Pons (tissue), 1 donor: ENCODE data around the gene S100B.

Experiments used
- DNase-seq: peaks from one replicate; pipeline ENCODE4 v3.0.0-alpha.2; 2016; ENCODE audit warnings: low spot score

The S100B gene

DNA sequence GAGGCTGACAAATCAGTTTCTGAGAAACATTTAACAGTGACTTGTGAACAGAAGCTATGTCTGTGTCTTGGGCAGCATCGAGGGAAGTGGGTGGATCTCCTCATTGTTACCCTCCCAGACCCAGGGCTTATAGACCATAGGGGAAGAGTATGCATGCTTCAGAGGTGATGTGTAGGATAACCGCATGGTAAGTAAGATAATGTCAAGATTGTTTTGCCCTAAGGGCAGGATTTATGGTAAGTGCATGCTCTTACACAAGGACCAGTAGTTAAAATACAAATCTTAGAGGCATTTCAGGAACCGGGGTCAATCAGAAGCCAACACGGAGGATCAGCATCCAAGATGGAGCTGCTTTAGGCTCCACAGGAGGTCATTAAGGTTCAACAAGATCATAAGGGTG is 22.8 kb upstream of the S100B start:
- DNase-seq = no peak

DNA sequence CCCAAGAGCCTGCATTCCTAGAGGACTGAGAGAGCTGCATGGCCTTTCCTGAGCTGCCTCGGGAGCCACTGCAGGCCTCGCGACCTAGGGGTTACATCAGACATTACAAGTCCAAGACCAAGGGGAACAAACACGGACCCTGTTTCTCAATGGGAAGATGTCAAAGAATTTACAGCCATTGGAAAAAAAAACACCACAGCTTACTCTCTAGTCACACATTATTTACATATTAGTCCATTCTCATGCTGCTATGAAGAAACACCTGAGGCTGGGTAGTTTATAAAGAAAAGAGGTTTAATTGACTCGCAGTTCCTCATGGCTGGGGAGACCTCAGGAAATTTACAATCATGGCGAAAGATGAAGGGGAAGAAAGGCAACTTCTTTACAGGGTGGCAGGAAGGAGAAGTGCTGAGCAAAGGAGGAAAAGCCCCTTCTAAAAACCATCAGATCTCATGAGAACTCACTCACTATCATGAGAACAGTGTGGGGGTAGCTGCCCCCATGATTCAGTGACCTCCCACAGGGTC is 22.2 kb upstream of the S100B start:
- no peak for DNase-seq

DNA sequence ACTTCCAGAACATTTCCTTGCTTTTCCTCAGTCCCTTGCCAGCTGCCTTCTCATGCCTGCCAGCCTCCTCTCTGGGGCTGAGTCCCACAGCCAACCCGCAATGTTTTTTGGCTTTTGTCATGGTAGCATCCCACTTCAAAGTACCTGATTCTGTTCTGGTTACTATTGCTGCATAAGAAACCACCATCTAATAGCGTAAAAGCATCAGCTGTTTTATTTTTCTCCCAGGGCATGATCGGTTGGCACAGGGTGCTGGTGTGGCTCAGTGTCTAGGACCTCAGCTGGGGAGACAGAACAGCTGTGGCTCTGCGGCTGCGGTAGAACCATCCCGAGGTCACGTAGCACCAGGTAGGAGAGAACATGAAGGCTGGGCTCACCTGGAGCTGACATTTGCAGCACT is 21.7 kb upstream of the S100B start:
- no peak for DNase-seq

DNA sequence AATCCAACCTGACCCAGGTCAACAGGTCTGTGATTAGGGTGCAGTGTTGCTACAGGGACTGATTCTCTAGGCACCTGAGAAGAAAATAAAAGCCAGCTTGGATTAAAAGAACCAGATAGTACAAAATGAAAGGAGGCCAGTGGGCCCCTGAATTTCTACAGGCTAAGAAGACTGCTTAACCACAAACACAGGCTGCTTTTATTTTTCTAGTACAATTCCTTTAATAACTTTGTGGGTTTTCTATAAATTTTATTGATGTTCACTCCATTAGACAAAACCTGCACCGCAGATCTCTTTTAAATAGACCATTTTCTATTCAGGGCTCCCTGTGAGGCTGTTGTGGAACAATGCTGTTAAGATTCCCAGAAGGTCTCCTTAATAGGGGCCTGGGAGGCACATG is 20.9 kb upstream of the S100B start:
- DNase-seq = no peak

DNA sequence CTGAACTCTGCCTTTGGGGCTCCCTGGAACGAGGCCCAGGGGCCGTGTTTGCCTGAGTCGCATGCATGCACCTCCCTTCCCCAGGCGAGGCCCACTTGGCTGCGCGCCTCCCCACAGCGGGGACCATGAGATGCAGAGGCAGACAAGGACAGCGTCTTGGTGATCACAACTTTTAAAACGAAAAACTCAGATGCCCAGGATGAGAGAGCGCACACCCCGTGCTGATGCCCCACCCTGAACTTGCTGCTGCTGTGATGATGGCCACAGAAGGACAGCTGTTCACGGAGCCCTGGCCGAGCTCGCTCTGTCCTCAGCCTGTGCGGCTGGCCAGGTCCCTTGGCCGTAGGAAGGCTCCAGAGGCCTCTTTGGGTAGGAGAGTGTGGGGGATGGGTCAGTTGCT is 19.2 kb upstream of the S100B start:
- DNase-seq = peak; percentile 52

DNA sequence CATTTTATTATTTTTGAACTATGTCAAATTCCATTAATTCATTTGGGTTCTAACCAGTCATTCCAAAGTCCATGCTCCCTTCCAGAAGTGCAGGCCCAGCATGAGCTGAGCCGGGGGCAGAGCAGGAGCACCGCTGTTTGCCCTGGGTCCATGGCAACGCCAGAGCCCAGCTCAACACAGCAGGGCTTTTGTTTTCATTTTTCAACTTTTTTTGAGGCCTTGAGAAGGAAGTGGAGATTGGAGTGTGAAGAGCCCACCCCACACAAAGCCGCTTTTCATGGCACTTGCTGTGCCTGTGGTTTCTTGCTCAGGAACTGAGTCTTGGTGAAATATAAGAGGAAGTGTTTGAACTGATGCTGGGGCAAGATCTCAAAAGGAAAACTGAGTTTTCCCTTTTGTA is 17.3 kb upstream of the S100B start:
- DNase-seq = peak; percentile 97

DNA sequence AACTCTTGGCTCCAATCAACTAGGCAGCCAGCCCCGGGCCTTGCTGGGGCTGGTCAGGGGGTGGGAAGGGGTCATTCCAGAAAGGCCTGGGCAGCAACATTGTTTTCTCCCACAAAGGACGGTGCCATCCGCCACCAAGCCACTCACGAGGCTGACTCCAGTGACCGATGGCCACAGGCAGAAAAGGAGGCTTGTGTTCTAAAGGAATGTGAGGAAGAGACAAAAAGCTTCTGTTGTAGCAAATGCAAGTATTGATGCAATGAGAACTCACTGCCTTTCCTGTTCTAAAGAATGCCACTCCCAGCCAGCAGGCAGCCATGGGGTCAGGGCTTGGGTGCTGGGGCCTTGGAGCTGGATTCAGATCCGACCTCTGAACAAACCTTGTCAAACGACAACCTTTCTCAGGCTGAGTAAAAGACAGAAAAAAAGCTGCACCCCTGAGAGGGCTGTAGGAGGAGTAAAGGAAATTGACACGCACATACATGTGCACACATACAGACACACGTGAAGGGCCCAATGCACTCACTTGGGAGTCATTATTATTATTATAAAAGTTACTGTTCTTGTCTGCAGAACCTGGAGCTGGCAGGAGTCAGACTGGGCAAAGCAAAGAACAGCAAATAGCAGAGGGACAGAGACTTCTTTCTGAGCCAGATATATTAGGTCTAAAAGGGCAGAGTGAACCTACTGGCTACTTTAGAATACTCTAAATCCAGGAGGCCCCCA is 16.7 kb upstream of the S100B start:
- peak; percentile 98 for DNase-seq

DNA sequence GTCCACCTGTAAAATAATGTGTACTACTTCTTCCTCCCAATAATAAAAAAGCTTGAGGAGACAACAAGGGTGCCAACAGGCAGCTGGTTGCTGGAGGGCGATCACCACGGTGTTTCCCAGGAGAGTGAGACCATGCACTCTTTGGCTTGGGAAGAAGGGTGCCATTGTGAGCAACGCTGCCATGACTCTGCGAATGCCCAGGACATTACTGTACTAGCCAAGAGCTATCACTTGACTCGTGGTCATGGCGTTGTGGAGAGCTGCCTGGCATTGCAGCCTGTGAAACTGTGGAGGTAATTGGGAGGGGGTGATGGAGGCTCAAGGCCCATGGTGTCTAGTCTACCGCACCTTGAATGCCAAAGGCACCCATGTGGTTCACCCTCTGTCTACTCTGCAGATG is 16.0 kb upstream of the S100B start:
- DNase-seq = no peak

DNA sequence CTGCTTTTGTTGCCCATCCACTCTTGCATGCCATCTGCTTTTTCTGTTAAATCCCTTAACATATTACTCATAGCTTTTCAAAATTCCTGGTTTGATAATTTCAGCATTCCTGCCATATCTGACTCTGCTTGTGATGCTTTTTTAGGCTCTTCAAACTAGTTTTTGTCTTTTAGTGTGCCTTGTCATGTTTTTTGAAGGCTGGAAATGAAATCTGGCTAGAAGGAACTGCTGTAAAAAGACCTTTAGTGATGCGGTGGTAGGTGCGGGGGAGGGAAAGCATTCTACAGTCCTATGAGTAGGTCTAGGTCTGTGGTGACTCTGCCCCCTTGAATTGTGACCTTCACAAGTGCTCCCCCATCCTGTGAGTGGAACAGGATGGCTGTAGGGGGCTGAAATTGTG is 15.0 kb upstream of the S100B start:
- no peak for DNase-seq

DNA sequence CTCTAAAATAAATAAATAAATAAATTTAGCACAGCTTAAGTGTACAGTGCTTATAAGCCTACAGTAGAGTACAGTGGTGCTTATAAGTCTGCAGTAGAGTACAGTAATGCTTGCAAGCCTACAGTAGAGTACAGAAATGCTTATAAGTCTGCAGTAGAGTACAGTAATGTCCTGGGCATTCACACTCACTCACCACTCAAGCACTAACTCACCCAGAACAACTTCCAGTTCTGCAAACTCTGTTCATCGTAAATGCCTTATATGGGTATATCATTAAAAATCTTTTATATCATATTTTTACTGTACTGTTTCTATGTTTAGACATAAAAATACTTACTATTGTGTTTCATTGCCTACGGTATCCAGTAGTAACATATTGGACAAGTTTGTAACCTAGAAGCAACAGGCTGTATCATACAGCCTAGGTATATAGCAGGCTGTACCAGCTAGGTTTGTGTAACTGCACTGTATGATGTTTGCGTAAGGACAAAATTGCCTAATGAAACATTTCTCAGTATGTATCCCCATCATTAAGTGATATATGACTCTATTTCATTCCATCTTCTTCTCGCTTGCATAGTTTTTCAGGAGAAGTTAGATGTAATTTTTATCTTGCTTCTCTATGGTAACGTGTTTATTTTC is 14.0 kb upstream of the S100B start:
- no peak for DNase-seq

DNA sequence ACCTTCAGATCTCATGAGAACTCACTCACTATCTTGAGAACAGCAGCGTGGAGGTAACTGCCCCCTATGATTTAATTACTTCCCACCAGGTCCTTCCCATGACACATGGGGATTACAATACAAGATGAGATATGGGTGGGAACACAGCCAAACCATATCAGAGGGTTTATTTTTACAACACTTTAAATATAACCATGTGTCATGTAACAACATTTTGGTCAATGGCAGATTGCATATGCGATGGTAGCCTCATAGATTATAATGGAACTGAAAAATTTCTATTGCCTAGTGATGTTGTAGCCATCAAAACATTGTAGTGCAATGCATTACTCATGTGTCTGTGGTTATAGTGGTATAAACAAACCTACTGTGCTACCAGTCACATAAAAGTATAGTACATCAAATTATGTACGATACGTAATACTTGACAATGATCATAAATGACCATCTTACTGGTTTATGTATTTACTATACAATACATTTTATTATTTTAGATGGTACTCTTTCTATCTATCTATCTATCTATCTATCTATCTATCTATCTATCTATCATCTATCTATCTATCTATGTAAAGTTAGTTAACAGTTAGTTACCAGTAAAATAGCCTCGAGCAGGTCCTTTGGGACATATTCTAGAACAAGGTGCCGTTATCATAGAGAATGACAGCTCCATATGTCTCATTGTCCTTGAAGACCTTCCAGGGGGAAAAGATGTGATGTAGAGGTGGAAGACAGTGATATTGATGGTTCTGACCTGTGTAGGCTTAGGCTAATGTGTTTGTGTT is 12.6 kb upstream of the S100B start:
- no peak for DNase-seq

DNA sequence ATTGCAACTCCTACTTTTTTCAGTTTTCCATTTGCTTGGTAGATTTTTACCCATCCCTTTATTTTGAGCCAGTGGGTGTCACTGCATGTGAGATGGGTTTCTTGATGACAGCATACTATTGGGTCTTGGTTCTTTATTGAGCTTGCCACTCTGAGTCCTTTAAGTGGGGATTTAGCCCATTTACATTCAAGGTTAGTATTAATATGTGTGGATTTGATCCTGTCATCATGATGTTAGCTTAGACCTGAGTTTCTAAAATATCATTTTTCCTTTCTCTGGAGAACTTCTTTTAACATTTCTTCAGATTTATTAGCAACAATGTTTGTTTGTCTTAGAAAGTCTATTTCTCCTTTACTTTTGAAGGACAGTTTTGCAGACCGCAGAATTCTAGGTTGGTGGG is 11.8 kb upstream of the S100B start:
- DNase-seq = no peak

DNA sequence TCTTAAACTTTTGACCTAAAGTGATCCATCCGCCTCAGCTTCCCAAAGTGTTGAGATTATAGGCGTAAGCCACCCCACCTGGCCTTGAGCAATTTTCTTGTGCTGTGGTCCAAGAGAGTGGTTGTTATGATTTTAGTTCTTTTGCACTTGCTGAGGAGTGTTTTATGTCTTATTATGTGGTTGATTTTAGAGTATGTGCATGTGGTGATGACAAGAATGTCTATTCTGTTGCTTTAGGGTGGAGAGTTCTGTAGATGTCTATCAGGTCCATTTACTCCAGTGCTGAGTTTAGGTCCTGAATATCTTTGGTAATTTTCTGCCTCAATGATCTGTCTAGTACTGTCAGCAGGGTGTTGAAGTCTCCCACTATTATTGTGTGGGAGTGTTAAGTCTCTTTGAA is 11.2 kb upstream of the S100B start:
- DNase-seq = no peak

DNA sequence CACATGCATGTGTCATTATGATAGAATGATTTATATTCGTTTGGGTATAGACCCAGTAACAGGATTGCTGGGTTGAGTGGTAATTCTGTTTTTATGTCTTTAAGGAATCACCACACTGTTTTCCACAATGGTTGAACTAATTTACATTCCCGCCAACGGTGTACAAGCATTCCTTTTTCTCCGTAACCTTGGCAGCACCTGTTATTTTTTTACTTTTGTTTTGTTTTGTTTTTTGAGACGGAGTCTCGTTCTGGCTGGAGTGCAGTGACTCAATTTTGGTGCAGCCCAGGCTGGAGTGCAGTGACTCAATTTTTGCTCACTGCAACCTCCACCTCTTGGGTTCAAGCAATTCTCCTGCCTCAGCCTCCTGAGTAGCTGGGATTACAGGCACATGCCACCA is 8.5 kb upstream of the S100B start:
- no peak for DNase-seq

DNA sequence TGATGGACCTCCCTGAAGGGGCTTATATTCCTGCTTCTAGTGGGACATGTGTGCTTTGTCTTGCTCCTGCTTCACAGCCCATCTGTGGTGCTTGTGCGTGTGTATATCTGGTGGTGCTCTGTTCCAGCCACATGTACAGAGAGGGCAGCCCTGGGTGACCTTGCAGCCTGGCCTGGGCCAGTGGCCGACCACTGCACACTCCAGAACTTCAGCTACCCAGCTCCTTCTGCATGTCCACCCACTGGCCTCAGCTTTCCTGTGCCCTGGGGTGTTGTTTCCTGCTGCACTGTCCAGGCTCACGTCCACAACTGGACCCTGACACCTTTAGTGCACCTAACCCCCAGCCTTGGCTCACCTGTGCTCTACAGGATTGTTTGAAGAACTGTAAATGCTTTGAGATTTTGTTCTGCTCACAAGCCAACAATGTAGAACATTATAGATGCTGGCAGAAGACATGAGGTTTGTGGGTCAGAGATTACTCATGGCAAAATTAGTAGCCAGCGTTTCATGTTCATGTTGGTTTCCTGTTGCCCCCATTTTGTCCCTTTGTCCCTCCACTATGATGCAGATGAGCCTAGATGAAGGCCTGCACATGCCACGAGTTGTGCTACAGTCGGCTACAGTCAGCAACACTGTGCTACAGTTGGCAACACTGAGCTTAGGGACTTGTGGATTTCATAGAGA is 5.3 kb upstream of the S100B start:
- DNase-seq = no peak

DNA sequence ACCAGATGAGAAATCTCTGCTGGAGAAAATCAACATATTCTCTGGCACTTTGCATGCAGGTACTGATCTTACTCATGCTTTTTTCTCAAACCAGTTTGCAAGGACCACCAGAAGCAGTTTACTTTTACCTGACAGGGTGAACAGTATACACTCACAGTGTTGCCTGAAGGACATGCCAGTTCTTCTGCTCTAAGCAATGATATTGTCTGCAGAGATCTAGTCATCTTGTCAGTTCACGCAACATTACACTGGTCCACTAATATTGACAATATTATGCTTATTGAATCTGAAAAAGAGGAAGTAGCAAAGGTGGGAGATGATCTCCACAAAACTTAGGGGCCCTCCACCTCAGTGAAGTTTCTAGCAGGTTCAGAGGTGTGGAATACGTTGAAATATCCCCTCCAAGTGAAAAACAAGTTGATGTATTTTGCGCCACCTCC is 3.8 kb upstream of the S100B start:
- DNase-seq = no peak

DNA sequence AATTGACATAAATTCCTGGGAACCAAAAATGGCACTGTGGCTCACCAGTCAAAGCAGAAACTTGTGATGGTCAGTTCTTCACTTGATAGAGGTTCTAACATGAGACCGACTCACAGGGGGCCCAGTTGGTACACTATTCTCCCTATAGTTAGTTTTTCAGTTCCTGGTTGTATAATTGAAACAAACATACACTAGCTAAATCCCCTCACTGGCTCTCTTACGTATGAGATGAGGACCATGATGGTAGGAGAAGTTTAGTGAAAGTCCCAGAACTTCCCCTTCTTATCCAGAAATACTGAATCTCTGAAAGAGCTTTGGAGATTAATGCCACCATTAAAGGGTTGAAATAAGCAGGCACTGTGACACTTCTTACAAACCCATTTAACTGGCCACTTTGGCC is 2.8 kb upstream of the S100B start:
- no peak for DNase-seq

DNA sequence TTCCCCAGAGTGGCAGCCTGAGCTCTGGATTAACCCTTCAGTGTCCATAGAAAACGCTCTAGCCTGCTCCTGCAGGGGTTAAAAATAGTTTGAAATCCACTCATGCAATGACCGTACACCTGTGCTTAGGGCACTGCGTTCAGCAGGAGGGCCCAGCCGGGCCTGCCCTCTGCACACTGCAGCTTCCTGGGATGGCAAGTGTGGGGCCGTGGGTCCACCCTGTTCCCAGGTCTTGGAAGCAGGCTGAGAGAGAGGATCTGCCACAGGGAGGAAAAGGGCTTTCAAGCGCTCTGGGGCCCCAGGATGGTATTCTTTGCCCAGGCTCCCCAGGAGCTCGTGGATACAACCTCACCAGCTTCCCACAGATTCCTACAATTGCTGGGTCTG is 1.5 kb upstream of the S100B start:
- no peak for DNase-seq

DNA sequence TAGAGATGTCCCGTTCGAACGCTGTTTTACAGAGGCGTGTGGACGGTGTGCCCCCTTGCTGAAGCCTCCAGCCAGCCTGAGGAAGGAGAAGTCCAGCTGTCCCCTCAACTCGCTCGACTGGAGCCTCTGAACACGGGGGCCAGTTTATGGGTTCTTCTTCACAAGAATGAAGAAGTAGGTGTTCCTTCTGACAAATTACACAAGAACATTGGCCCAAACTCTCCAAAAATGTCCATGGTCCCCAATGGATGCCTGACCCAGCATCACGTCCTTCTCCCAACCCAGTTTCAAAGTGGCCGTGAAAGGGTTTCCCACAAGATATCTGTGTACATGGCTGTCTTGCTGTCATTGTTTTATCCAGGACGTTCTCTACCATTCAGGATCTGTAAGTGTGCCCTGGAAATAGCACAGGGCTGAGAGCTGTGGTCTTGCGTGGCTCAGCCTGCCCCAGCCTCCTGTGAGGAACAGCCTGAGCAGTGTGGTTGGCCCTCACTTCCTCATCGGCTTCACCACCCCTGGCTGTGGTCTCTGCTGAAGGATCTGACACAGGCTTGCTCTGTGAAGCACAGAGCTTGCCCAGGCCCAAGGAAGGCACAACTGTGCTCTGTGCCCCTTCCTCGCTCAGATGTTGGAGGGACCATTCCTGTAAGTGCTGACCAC is 1.0 kb upstream of the S100B start:
- DNase-seq = peak; percentile 79

DNA sequence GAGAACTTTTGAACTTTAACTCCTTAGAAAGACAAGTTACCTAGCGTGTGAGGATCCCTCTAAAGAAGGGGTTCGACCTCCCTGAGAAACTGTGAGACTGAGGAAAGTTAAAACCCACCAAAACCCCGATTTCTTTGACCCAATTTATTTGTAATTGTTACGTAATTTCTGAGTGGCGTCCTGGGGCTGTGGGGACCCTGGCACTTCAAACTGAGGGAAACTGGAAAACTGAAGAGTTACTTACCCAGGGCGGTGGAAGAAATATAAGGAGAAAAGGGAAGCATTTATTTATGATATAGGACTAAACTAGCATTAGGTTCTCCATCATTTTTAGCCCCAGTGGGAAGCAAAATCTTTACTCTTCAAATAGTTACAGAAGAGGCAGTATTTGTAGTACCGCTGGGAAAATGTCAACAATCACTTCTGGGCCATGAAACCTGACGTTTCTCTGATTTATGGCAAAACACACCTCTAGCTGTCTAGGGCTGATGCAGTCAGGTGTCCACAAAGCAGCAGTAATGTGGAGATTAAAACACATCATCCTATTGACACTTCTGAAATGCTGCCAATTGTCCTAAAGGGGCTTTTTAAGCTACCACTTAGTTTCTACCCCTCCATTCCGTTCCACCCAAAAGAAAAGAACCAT is 430 bp downstream of the S100B start:
- DNase-seq = no peak

DNA sequence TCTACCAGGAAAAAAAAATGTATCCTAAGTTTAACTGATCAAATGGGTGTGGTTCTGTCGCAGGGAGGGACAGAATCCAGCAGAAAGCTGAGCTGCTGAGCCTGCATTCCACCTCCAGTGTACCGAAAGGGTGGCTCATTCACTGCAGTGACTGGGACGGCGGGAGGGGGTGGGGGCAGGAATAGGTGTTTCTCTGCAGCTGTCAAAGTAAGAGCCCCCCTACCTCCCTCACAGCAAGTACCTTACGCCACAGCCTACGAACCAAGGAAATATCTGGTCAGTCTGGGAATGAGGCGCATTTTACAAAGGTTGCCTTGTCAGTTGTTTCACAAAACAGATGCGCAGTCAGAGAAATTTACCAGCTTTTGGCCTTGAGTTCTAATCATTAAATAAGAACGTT is 1.7 kb downstream of the S100B start:
- peak; percentile 64 for DNase-seq
